Keratinocyte (primary cell): ENCODE measurements around the gene TRPC3. TPM values are rescaled to one million over a fixed set of nuclear protein-coding genes. Genes with fewer than 3 reads are reported as not detected.

Source experiments
- DNase-seq: peaks from one replicate; pipeline ENCODE4 v3.0.0-alpha.2; 2011; ENCODE audit warnings: low read depth, missing footprints, low spot score
- FAIRE-seq: peaks from 2 replicates; lab custom pipeline; 2011; peaks lifted over from hg19 to GRCh38; lab: Jason Lieb, UNC
- H2AFZ ChIP-seq: 2 replicates; pipeline ENCODE4 v1.6.0; 2012; ENCODE audit warnings: low read length, control low read depth, inconsistent platforms; ENCODE audit not compliant: control insufficient read depth
- H3K27ac ChIP-seq: 2 replicates; pipeline ENCODE4 v1.5.1; 2011; ENCODE audit warnings: low read length; ENCODE audit not compliant: control insufficient read depth, insufficient read depth
- H3K27me3 ChIP-seq: 3 replicates; pipeline ENCODE4 v1.6.0; 2011; ENCODE audit warnings: low read length; ENCODE audit not compliant: control insufficient read depth, insufficient read depth; ENCODE audit errors: extremely low read depth
- H3K36me3 ChIP-seq, 2 experiments: 2 replicates in 1 of 2; 3 replicates in 1 of 2; pipeline ENCODE4 v1.5.1; 2011; ENCODE audit warnings: low read length in 2 of 2, mild to moderate bottlenecking in 1 of 2; ENCODE audit not compliant: control insufficient read depth in 2 of 2, insufficient read depth in 2 of 2; ENCODE audit errors: extremely low read depth in 1 of 2
- H3K4me1 ChIP-seq: 3 replicates; pipeline ENCODE4 v1.5.1; 2011; ENCODE audit warnings: low read length; ENCODE audit not compliant: control insufficient read depth, insufficient read depth; ENCODE audit errors: extremely low read depth
- H3K4me2 ChIP-seq: 3 replicates; pipeline ENCODE4 v1.6.0; 2011; ENCODE audit warnings: low read depth, low read length; ENCODE audit not compliant: control insufficient read depth, insufficient read depth; ENCODE audit errors: extremely low read depth
- H3K4me3 ChIP-seq, 3 experiments: fragments of 200-600 bp in 1 of 3; sonication (generic) in 1 of 3; 2 replicates in 2 of 3; 3 replicates in 1 of 3; pipeline ENCODE4 v1.5.1; 2011 to 2016; ENCODE audit warnings: low read length in 3 of 3, mild to moderate bottlenecking in 3 of 3, control low read depth in 2 of 3, inconsistent platforms in 1 of 3, low read depth in 1 of 3, mixed read lengths in 1 of 3, mixed run types in 1 of 3, moderate library complexity in 1 of 3; ENCODE audit not compliant: control insufficient read depth in 2 of 3, insufficient read depth in 2 of 3; ENCODE audit errors: extremely low read depth in 1 of 3
- H3K79me2 ChIP-seq: 2 replicates; pipeline ENCODE4 v1.6.0; 2012; ENCODE audit warnings: low read length; ENCODE audit not compliant: control insufficient read depth, insufficient read depth
- H3K9ac ChIP-seq: 3 replicates; pipeline ENCODE4 v1.6.0; 2011; ENCODE audit warnings: low read length; ENCODE audit not compliant: control insufficient read depth, insufficient read depth; ENCODE audit errors: extremely low read depth
- H3K9me1 ChIP-seq: 3 replicates; pipeline ENCODE4 v1.6.0; 2011; ENCODE audit warnings: low read length; ENCODE audit not compliant: control insufficient read depth, insufficient read depth; ENCODE audit errors: extremely low read depth
- H3K9me3 ChIP-seq: 2 replicates; pipeline ENCODE4 v1.5.1; 2012; ENCODE audit warnings: low read depth, low read length; ENCODE audit not compliant: control insufficient read depth
- H4K20me1 ChIP-seq: 3 replicates; pipeline ENCODE4 v1.6.0; 2011; ENCODE audit warnings: low read length; ENCODE audit not compliant: control insufficient read depth, insufficient read depth; ENCODE audit errors: extremely low read depth
- EZH2 ChIP-seq: IDR thresholded peaks from one replicate; pipeline ENCODE4 v1.6.1; 2012; ENCODE audit warnings: inconsistent platforms, mild to moderate bottlenecking, low read length, moderate library complexity
- dilution Hi-C: fragments of 300-500 bp; cut with MboI; formaldehyde crosslinking; loops from one replicate; pipeline ENCODE4 v1.7.0; 2020; ENCODE audit warnings: low sequenced_read_pairs; ENCODE audit not compliant: extremely low pct_ligation_motif_present
- polyA plus RNA-seq, 5 experiments: library from polyadenylated mRNA; depleted of rRNA in 3 of 5; stranded (reverse) in 3 of 5; stranded (forward) in 1 of 5; unstranded in 1 of 5; fragments of >200 nt; gene quantifications; 1 replicate in 1 of 5; 2 replicates in 3 of 5; 3 replicates in 1 of 5; pipeline versions ENCODE4 v1.2.1 to v1.2.3, GENCODE V29; 2011 to 2012; ENCODE audit warnings: missing spikeins in 2 of 5, low read depth in 1 of 5, low replicate concordance in 1 of 5
- TF ChIP-seq, protein P1 (sequence below), 3 experiments: IDR thresholded peaks in 1 of 3; conservative IDR thresholded peaks in 1 of 3; optimal IDR thresholded peaks in 1 of 3; 2 replicates in 2 of 3; 3 replicates in 1 of 3; pipeline versions ENCODE3 to v1.5.1; 2011; ENCODE audit warnings: low read length in 3 of 3, mild to moderate bottlenecking in 3 of 3, moderate library complexity in 2 of 3, control low read depth in 1 of 3, inconsistent platforms in 1 of 3; ENCODE audit not compliant: insufficient read depth in 2 of 3; ENCODE audit errors: extremely low read depth in 1 of 3

Gene TRPC3
- polyA plus RNA-seq, 1 donor (not counting 4 experiments of a cell fraction or from before 2014, with no cell fraction given): not detected

DNA sequence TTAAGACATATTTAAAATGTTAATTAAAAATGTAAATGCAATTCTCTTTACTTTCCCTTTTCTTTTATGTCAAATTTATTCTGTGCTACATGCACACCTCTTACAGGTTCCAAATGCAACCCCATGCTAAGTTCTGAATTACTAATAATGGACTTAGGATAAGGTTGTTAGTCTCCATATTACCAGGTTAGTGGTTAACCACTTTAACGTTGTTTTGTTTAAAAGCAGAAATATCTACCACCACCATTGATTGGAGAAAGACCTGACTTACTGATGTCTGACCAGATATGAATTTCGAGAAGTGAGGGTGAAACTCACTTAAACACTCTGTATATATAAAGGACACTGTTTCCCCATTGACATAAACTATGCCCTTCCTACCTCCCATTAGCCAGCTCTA, 6.9 kb upstream of the TRPC3 start:
- FAIRE-seq (no peak), DNase-seq (no peak)
- dilution Hi-C loops: no loop called here
- no peak overlapping the region for H3K4me2 ChIP-seq
- no peak overlapping the region for H3K27ac ChIP-seq
- H4K20me1 ChIP-seq: no peaks in the 10 kb centered on the region
- TF ChIP-seq, protein P1, sequence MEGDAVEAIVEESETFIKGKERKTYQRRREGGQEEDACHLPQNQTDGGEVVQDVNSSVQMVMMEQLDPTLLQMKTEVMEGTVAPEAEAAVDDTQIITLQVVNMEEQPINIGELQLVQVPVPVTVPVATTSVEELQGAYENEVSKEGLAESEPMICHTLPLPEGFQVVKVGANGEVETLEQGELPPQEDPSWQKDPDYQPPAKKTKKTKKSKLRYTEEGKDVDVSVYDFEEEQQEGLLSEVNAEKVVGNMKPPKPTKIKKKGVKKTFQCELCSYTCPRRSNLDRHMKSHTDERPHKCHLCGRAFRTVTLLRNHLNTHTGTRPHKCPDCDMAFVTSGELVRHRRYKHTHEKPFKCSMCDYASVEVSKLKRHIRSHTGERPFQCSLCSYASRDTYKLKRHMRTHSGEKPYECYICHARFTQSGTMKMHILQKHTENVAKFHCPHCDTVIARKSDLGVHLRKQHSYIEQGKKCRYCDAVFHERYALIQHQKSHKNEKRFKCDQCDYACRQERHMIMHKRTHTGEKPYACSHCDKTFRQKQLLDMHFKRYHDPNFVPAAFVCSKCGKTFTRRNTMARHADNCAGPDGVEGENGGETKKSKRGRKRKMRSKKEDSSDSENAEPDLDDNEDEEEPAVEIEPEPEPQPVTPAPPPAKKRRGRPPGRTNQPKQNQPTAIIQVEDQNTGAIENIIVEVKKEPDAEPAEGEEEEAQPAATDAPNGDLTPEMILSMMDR (optimal IDR thresholded peaks at IDR 0.05 in 1 of 3, IDR thresholded peaks at IDR 0.05 in 1 of 3, conservative IDR thresholded peaks at IDR 0.05 in 1 of 3; ENCODE audit: extremely low read depth in 1 of 3, insufficient read depth in 2 of 3, low read length in 3 of 3): no peak
- TF ChIP-seq EZH2: no peak
- H3K79me2 ChIP-seq: no peaks in the 10 kb centered on the region
- no peak overlapping the region for H2AFZ ChIP-seq
- no peaks in the 10 kb centered on the region for H3K4me1 ChIP-seq
- H3K4me3 ChIP-seq: no peak overlapping the region
- H3K27me3 ChIP-seq: no peaks in the 10 kb centered on the region
- no peak overlapping the region for H3K9ac ChIP-seq
- H3K9me1 ChIP-seq: no peaks in the 10 kb centered on the region
- no peaks in the 10 kb centered on the region for H3K9me3 ChIP-seq
- H3K36me3 ChIP-seq: no peaks in the 10 kb centered on the region

GRCh38 chr4:121957266-121957665, 5.4 kb upstream of the TRPC3 start:
- no peak overlapping the region for H2AFZ ChIP-seq
- FAIRE-seq (no peak), DNase-seq (no peak)
- H3K9me1 ChIP-seq: no peaks in the 10 kb centered on the region
- H3K4me1 ChIP-seq: no peaks in the 10 kb centered on the region
- H3K36me3 ChIP-seq: no peaks in the 10 kb centered on the region
- no peaks in the 10 kb centered on the region for H4K20me1 ChIP-seq
- no peaks in the 10 kb centered on the region for H3K79me2 ChIP-seq
- dilution Hi-C loops: no loop called here
- TF ChIP-seq, protein P1 (optimal IDR thresholded peaks at IDR 0.05 in 1 of 3, IDR thresholded peaks at IDR 0.05 in 1 of 3, conservative IDR thresholded peaks at IDR 0.05 in 1 of 3; ENCODE audit: extremely low read depth in 1 of 3, insufficient read depth in 2 of 3, low read length in 3 of 3): no peak
- TF ChIP-seq EZH2: no peak
- H3K27me3 ChIP-seq: peaks cover 10% of the 10 kb centered on the region
- H3K9ac ChIP-seq: no peak overlapping the region
- no peak overlapping the region for H3K4me2 ChIP-seq
- no peaks in the 10 kb centered on the region for H3K9me3 ChIP-seq
- no peak overlapping the region for H3K27ac ChIP-seq
- H3K4me3 ChIP-seq: no peak overlapping the region
